ENCODE measurements around the gene ARHGEF28. TPM values are rescaled to one million over a fixed set of nuclear protein-coding genes. Genes with fewer than 3 reads are reported as not detected.

The ARHGEF28 gene
- total and polyA plus RNA-seq, 9 of the 15 experiments (the other 6 are each of a cell fraction or from before 2014, with no cell fraction given) = 0.27 TPM; not detected in 8

- TF ChIP-seq, protein P1, sequence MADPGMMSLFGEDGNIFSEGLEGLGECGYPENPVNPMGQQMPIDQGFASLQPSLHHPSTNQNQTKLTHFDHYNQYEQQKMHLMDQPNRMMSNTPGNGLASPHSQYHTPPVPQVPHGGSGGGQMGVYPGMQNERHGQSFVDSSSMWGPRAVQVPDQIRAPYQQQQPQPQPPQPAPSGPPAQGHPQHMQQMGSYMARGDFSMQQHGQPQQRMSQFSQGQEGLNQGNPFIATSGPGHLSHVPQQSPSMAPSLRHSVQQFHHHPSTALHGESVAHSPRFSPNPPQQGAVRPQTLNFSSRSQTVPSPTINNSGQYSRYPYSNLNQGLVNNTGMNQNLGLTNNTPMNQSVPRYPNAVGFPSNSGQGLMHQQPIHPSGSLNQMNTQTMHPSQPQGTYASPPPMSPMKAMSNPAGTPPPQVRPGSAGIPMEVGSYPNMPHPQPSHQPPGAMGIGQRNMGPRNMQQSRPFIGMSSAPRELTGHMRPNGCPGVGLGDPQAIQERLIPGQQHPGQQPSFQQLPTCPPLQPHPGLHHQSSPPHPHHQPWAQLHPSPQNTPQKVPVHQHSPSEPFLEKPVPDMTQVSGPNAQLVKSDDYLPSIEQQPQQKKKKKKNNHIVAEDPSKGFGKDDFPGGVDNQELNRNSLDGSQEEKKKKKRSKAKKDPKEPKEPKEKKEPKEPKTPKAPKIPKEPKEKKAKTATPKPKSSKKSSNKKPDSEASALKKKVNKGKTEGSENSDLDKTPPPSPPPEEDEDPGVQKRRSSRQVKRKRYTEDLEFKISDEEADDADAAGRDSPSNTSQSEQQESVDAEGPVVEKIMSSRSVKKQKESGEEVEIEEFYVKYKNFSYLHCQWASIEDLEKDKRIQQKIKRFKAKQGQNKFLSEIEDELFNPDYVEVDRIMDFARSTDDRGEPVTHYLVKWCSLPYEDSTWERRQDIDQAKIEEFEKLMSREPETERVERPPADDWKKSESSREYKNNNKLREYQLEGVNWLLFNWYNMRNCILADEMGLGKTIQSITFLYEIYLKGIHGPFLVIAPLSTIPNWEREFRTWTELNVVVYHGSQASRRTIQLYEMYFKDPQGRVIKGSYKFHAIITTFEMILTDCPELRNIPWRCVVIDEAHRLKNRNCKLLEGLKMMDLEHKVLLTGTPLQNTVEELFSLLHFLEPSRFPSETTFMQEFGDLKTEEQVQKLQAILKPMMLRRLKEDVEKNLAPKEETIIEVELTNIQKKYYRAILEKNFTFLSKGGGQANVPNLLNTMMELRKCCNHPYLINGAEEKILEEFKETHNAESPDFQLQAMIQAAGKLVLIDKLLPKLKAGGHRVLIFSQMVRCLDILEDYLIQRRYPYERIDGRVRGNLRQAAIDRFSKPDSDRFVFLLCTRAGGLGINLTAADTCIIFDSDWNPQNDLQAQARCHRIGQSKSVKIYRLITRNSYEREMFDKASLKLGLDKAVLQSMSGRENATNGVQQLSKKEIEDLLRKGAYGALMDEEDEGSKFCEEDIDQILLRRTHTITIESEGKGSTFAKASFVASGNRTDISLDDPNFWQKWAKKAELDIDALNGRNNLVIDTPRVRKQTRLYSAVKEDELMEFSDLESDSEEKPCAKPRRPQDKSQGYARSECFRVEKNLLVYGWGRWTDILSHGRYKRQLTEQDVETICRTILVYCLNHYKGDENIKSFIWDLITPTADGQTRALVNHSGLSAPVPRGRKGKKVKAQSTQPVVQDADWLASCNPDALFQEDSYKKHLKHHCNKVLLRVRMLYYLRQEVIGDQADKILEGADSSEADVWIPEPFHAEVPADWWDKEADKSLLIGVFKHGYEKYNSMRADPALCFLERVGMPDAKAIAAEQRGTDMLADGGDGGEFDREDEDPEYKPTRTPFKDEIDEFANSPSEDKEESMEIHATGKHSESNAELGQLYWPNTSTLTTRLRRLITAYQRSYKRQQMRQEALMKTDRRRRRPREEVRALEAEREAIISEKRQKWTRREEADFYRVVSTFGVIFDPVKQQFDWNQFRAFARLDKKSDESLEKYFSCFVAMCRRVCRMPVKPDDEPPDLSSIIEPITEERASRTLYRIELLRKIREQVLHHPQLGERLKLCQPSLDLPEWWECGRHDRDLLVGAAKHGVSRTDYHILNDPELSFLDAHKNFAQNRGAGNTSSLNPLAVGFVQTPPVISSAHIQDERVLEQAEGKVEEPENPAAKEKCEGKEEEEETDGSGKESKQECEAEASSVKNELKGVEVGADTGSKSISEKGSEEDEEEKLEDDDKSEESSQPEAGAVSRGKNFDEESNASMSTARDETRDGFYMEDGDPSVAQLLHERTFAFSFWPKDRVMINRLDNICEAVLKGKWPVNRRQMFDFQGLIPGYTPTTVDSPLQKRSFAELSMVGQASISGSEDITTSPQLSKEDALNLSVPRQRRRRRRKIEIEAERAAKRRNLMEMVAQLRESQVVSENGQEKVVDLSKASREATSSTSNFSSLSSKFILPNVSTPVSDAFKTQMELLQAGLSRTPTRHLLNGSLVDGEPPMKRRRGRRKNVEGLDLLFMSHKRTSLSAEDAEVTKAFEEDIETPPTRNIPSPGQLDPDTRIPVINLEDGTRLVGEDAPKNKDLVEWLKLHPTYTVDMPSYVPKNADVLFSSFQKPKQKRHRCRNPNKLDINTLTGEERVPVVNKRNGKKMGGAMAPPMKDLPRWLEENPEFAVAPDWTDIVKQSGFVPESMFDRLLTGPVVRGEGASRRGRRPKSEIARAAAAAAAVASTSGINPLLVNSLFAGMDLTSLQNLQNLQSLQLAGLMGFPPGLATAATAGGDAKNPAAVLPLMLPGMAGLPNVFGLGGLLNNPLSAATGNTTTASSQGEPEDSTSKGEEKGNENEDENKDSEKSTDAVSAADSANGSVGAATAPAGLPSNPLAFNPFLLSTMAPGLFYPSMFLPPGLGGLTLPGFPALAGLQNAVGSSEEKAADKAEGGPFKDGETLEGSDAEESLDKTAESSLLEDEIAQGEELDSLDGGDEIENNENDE (IDR thresholded peaks at IDR 0.05; ENCODE audit: low read depth, low read length) = no peak
- TF ChIP-seq ZNF316 (IDR thresholded peaks at IDR 0.05) (no peak), ETV1 (tag; conservative IDR thresholded peaks at IDR 0.05; ENCODE audit: low read depth) (no peak), ILF3 (IDR thresholded peaks at IDR 0.05; ENCODE audit: borderline replicate concordance) (no peak)
Measured at GRCh38 chr5:73801686-73802085, 175.7 kb downstream of the ARHGEF28 start (continued).
